Activated naive CD4-positive, alpha-beta T cell treated with anti-CD3 and anti-CD28 coated beads, Interleukin-2, amount 50 U/mL, for 24 hours (primary cell): ENCODE data around the gene STAMBPL1.

ENCODE experiments used
- H3K27ac Mint-ChIP-seq: one replicate; pipeline ENCODE4 v1.8.0; 2021; ENCODE audit warnings: mild to moderate bottlenecking, mixed read lengths
- H3K27me3 Mint-ChIP-seq: one replicate; pipeline ENCODE4 v1.8.0; 2021; ENCODE audit warnings: mixed read lengths
- H3K36me3 Mint-ChIP-seq: one replicate; pipeline ENCODE4 v1.8.0; 2021; ENCODE audit warnings: mixed read lengths
- H3K4me1 Mint-ChIP-seq: one replicate; pipeline ENCODE4 v1.8.0; 2021; ENCODE audit warnings: mixed read lengths
- H3K4me3 Mint-ChIP-seq: one replicate; pipeline ENCODE4 v1.8.0; 2021; ENCODE audit warnings: mild to moderate bottlenecking, mixed read lengths
- H3K9me3 Mint-ChIP-seq: one replicate; pipeline ENCODE4 v1.8.0; 2021; ENCODE audit warnings: mixed read lengths

The STAMBPL1 gene

DNA sequence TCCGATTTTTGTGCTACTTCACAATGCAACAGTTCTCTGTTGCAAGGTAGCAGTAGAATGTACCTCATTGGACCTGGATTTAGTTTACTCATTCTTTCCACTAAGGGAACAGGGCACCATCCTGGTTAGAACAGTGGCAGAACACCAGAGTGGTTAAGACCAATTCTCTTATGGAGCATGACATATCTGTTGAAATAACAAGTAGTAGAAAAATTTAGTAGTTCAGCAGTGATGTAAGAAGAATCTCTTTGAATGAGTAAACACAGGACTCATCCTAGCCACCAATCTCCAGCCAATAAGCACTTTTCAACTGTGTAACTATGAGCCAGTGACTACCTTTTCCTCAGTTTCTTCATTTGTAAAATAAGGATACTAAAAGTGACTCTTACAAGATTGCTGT lies 30.8 kb upstream of the STAMBPL1 start:
- Mint-ChIP-seq H3K27ac (no peak overlapping the region), H3K4me3 (no peak overlapping the region), H3K27me3 (peaks cover 2% of the 10 kb centered on the region), H3K9me3 (no peaks in the 10 kb centered on the region), H3K4me1 (peaks cover 13% of the 10 kb centered on the region), H3K36me3 (no peaks in the 10 kb centered on the region)

DNA sequence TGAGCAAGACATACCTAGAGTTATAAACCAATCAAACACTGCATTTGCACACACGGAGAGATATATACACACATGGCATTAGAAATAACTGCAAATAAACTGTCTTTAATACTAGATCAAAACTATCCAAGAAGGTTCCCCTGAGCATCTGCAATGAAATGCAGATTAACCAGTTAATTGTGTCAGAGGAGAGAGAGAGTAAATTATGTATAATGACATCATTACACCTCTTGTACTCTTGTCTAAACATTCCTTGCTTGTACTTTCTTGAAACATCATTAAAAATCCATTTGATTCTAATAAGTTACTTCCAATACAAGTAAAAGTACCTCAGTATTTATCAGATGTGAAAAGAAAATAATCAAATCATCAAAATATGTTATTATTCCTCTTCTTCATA lies 29.3 kb upstream of the STAMBPL1 start:
- H3K27me3 Mint-ChIP-seq: peaks cover 1% of the 10 kb centered on the region
- H3K4me3 Mint-ChIP-seq: no peak overlapping the region
- no peaks in the 10 kb centered on the region for H3K9me3 Mint-ChIP-seq
- H3K36me3 Mint-ChIP-seq: no peaks in the 10 kb centered on the region
- peaks cover 13% of the 10 kb centered on the region for H3K4me1 Mint-ChIP-seq
- H3K27ac Mint-ChIP-seq: no peak overlapping the region

DNA sequence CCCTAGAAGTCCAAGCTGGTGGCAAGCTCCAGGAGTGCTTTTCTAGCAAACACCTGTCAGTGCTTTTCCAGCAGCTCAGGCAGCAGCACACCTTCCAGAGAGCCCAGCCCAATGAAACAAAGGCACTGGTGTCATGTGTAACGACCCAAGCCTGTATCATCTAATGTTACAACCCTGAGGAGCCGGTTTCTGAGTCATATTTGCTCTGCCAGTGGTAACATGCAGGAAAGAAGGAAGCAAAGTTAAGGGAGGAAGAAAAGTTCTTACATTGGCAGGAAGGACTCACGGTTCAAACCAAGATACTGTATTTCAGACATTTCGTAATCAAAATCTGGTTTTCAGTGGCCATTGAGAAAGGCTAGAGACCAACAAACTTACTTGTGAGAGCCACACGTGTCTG lies 28.3 kb upstream of the STAMBPL1 start, which contains the start of gene ANKRD22:
Gene ANKRD22, minus strand, starts transcription at position 139 of the 400 bp plus-strand sequence. CDS start 237 bp downstream, outside the sequence.
- H3K4me1 Mint-ChIP-seq: peaks cover 13% of the 10 kb centered on the region
- no peak within 1 kb of the TSS for H3K4me3 Mint-ChIP-seq
- H3K36me3 Mint-ChIP-seq: no peaks in the 10 kb centered on the region
- H3K27ac Mint-ChIP-seq: no peak within 1 kb of the TSS
- H3K27me3 Mint-ChIP-seq: no peaks in the 10 kb centered on the region
- H3K9me3 Mint-ChIP-seq: no peaks in the 10 kb centered on the region

DNA sequence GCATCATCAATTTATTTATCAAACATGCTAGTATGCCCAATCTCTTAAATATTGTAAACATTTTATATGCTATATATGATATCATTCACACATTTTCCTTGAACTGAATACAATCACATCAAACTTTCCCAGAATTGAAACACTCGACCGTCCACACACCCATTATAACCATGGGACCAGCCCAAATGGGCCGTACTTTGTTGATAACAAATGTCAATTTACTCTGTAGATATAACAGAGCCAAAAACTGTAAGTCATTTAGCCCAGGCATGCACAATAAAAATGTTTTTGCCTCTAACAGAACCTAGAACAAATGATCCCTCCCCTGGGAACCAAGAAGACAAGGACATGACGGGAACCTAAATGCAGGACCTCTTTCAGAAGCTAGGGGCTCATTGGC lies 27.7 kb upstream of the STAMBPL1 start:
- no peaks in the 10 kb centered on the region for H3K27me3 Mint-ChIP-seq
- H3K4me1 Mint-ChIP-seq: peaks cover 13% of the 10 kb centered on the region
- H3K27ac Mint-ChIP-seq: no peak overlapping the region
- no peaks in the 10 kb centered on the region for H3K9me3 Mint-ChIP-seq
- no peaks in the 10 kb centered on the region for H3K36me3 Mint-ChIP-seq
- no peak overlapping the region for H3K4me3 Mint-ChIP-seq

DNA sequence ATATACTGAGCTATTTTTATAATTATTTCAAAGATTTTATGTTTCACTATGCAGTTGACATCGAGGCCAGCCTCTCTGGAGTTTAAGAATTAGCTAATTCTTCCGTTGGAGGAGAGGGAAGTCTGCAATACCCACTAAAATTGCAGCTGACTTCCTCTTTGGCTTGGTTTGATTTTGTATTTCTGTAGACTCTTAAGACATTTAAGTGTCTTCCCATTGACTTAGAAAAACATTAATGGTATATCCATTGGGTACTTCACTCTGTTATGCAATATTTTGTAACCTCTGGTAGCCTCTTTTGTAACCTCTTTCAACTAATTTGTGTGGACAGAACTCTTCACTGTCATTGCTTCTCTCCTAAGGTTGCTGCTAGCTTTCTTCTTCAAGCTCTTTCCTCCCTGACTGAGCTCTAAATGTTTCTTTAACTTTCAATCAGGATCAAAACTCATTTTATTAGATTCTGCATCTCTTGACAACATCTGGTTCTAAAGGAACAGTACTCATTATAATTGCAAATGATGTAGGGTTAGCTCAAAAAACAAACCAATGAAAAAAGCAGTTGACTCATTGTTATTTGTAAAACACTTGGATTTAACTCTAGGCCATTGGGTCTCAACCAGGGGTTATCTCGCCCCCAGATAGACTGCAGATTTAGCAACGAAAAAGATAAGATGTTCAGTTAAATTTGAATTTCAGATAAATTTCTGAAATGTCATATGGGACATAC lies 26.7 kb upstream of the STAMBPL1 start:
- H3K4me3 Mint-ChIP-seq: no peak overlapping the region
- H3K27ac Mint-ChIP-seq: no peak overlapping the region
- peaks cover 10% of the 10 kb centered on the region for H3K4me1 Mint-ChIP-seq
- H3K9me3 Mint-ChIP-seq: no peaks in the 10 kb centered on the region
- no peaks in the 10 kb centered on the region for H3K36me3 Mint-ChIP-seq
- H3K27me3 Mint-ChIP-seq: no peaks in the 10 kb centered on the region

DNA sequence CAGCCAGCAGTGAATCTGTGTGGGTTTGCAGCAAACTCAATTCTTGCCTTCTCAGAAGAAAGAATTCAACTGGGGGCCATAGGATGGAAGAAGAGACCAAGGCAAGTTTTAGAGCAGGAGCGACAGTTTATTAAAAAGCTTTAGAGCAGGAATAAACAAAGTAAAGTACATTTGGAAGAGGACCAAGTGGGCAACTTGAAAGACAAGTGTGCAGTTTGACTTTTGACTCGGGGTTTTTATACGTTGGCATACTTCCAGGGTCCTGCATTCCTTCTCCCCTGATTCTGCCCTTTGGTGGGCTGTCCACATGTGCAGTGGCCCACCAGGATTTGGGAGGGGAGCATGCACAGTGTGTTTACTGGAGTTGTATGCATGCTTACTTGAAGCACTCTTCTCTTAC lies 25.4 kb upstream of the STAMBPL1 start:
- no peak overlapping the region for H3K4me3 Mint-ChIP-seq
- H3K27ac Mint-ChIP-seq: no peak overlapping the region
- H3K9me3 Mint-ChIP-seq: no peaks in the 10 kb centered on the region
- peaks cover 2% of the 10 kb centered on the region for H3K36me3 Mint-ChIP-seq
- peaks cover 3% of the 10 kb centered on the region for H3K4me1 Mint-ChIP-seq
- H3K27me3 Mint-ChIP-seq: no peaks in the 10 kb centered on the region

DNA sequence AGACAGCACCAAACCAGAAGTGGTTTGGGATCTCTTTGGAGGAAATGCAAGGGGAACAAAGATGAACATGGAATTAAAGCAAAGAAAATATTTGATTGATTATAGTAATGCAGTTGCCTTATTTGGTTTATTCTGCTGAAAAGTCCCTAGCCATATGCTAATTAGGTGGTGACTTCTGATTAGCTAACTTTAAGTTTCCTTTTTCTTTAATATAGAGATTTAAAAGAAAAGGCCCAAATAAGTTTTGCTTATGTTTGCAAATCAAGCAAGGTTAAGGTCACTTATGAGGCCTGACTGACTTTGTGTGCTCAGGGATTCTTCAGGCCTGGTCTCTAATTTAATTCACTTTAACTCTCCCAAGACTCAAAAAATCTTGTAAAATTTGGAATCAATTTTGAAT lies 22.2 kb upstream of the STAMBPL1 start:
- H3K9me3 Mint-ChIP-seq: no peaks in the 10 kb centered on the region

DNA sequence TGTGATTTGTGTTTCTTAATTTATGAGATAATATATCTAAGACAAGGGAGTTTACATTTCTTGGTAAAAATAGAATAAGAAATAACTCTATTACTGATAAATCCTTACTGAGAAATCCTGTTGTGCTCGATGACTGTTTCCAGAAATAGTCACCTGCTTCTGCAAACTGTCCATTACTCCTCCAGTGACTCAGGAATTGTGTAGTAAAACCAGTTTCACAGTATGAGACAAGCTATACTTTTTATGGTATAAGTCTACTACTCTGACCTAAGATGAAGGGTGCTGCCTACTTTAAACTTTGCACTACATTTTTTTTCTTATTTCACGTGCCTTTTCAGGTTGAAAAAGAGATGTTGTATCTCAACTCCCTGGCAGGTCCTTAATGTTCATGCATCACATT lies 21.6 kb upstream of the STAMBPL1 start:
- Mint-ChIP-seq H3K4me1 (peaks cover 3% of the 10 kb centered on the region), H3K27me3 (no peaks in the 10 kb centered on the region), H3K9me3 (no peaks in the 10 kb centered on the region), H3K27ac (no peak overlapping the region), H3K36me3 (peaks cover 2% of the 10 kb centered on the region), H3K4me3 (no peak overlapping the region)

More for the DNA sequence above, 22.2 kb upstream of the STAMBPL1 start:
- no peak overlapping the region for H3K4me3 Mint-ChIP-seq
- H3K36me3 Mint-ChIP-seq: peaks cover 2% of the 10 kb centered on the region
- H3K27me3 Mint-ChIP-seq: no peaks in the 10 kb centered on the region
- H3K4me1 Mint-ChIP-seq: peaks cover 3% of the 10 kb centered on the region
- no peak overlapping the region for H3K27ac Mint-ChIP-seq

DNA sequence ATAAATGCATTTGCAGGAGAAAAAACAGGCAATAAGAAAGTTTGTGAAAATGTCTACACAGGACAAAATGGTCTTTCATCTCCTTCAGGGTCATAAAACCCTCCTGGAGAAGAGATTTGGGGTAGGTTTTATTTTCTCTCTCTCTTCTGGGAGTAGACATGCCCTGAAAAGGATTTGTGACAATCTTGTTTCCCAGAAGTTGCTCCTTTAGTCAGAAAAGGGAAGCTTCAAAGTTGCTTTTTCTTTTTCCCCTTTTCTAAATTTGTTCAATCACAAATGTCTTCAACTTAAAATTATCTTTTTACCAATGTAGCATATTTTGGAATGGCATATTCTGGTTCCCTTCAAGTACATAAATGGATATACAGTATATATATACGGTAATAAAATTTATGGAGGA lies 19.0 kb upstream of the STAMBPL1 start:
- Mint-ChIP-seq H3K9me3 (no peaks in the 10 kb centered on the region), H3K27ac (no peak overlapping the region), H3K27me3 (no peaks in the 10 kb centered on the region), H3K36me3 (peaks cover 2% of the 10 kb centered on the region), H3K4me3 (no peak overlapping the region), H3K4me1 (peaks cover 3% of the 10 kb centered on the region)

DNA sequence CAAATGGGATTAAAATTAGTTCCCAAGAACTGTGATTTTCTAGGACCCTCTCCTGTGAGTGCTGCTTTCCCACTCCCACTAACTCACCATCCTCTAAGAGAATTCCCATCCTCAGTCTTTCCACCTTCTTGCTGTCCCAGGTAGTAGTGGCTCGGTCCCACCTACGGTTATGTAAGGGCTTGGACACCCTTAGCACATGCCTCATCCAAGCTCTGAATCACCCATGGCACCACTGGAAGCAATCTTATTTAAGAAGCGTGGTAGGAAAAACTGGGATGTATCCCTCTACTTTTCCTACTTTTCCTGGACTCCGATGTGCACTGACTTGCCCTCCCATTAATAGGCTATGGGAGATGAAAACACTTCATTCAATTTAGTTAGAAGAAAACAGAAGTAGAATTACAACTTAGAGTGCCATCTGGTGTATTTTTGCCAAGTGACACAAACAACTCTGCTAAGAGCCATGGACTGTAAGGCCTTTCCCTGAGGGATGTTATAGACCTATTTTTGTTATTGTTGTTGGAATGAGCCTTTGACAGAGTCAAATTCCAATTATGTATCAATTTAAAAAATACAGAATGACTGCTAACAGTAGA lies 14.7 kb upstream of the STAMBPL1 start:
- Mint-ChIP-seq H3K4me3 (no peak overlapping the region), H3K9me3 (no peaks in the 10 kb centered on the region), H3K4me1 (no peaks in the 10 kb centered on the region), H3K27ac (peak overlapping the region; percentile 82), H3K27me3 (no peaks in the 10 kb centered on the region), H3K36me3 (no peaks in the 10 kb centered on the region)

DNA sequence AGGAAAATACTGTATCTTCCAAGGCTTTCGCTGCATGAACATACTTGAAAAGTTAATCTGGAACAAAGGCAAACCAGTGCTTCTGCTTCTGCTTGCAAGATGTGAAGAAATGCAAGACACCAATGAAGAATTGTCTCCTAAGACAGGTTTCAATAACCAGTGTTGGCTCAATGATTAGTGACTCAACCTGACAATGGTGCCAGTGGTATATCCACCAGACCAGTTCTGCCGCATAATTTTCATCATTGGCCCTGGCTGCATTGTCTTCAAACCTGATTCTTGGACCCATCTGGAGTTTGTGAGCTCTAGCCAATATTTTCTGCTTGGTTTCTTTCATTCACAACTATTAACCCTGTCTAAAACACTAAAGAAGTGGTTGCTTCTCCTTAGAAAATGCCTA lies 13.6 kb upstream of the STAMBPL1 start:
- no peaks in the 10 kb centered on the region for H3K36me3 Mint-ChIP-seq
- no peaks in the 10 kb centered on the region for H3K27me3 Mint-ChIP-seq
- no peak overlapping the region for H3K27ac Mint-ChIP-seq
- H3K4me3 Mint-ChIP-seq: no peak overlapping the region
- H3K9me3 Mint-ChIP-seq: no peaks in the 10 kb centered on the region
- H3K4me1 Mint-ChIP-seq: no peaks in the 10 kb centered on the region

DNA sequence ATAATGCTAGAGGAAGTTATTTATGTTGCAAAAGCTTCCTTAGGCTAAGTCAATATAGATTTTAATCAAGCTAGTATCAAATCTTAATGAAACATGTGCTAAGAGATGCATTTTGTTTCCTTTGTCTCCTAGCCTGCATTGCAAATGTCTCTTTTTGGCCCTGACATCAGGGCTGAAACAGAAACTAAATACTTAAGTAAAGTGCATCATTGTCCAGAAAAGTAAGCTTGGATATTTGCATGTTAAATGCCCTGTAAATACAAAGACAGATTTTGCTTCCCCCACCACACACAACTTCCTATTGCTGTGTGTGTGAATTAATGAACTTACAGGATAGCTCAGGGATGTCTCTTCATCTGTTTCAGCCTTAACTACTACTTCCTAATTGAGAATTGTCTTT lies 10.0 kb upstream of the STAMBPL1 start:
- no peaks in the 10 kb centered on the region for H3K9me3 Mint-ChIP-seq
- H3K4me1 Mint-ChIP-seq: no peaks in the 10 kb centered on the region
- no peak overlapping the region for H3K4me3 Mint-ChIP-seq
- H3K27me3 Mint-ChIP-seq: no peaks in the 10 kb centered on the region
- H3K36me3 Mint-ChIP-seq: no peaks in the 10 kb centered on the region
- no peak overlapping the region for H3K27ac Mint-ChIP-seq

DNA sequence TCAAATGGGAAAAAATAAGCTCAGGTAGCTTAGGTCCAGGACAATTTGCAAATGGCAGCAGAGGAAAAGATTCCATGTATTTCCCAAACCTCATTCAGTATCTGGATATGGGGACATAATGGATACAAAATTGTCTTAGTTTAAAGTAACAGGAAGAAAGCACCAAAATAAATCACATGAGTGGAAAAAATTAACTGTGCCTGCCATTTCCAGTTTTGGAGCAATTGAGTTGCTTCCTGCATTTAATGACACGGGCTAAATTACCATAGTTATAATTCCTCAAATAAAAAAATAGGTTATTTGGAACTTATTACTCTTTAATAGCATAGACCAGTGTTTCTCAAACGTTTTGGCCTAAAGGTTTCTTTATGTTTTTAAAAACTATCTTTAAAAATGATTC lies 6.3 kb upstream of the STAMBPL1 start:
- Mint-ChIP-seq H3K9me3 (no peaks in the 10 kb centered on the region), H3K4me1 (peaks cover 16% of the 10 kb centered on the region), H3K27ac (no peak overlapping the region), H3K36me3 (no peaks in the 10 kb centered on the region), H3K4me3 (no peak overlapping the region), H3K27me3 (no peaks in the 10 kb centered on the region)

DNA sequence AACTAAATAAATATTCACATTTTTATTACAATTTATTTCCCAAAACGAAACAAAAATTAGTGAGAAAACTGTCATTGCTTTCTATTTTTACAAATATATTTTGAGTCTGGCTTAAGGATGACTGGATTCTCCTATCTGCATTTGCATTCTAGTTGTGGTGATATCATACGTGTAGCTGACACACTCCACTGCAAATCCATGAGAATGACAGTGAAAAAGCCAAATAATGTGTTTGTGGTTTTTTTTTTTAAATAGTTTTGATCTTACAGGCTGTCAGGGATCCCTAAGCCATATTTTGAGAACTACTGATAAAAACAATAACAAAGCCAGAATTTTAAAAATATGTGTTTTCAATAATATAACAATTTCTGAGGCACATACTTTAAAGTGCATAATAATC lies 5.8 kb upstream of the STAMBPL1 start:
- Mint-ChIP-seq H3K27ac (no peak overlapping the region), H3K4me3 (no peak overlapping the region), H3K36me3 (no peaks in the 10 kb centered on the region), H3K27me3 (no peaks in the 10 kb centered on the region), H3K4me1 (peaks cover 21% of the 10 kb centered on the region), H3K9me3 (no peaks in the 10 kb centered on the region)

DNA sequence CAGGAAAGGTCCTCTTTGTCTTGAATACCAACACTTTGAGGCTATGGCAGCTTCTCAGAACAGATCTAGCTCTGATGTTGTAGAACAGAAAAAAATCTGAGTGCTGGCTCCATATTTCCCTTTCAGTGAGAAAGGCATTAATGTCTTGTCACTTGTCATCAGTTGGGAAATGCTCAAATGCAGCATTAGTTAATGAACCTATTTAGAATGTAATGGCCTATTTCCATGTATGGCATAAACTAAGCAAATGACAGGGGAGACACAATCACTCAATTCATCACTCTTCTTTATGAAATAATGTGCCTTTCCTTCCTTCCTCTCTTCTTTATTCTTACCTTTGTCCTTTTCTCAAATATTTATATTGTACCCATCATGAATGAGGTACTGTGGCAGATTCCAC lies 5.0 kb upstream of the STAMBPL1 start:
- H3K9me3 Mint-ChIP-seq: no peaks in the 10 kb centered on the region
- no peaks in the 10 kb centered on the region for H3K36me3 Mint-ChIP-seq
- H3K4me3 Mint-ChIP-seq: no peak overlapping the region
- H3K27me3 Mint-ChIP-seq: no peaks in the 10 kb centered on the region
- no peak overlapping the region for H3K27ac Mint-ChIP-seq
- H3K4me1 Mint-ChIP-seq: peaks cover 26% of the 10 kb centered on the region

DNA sequence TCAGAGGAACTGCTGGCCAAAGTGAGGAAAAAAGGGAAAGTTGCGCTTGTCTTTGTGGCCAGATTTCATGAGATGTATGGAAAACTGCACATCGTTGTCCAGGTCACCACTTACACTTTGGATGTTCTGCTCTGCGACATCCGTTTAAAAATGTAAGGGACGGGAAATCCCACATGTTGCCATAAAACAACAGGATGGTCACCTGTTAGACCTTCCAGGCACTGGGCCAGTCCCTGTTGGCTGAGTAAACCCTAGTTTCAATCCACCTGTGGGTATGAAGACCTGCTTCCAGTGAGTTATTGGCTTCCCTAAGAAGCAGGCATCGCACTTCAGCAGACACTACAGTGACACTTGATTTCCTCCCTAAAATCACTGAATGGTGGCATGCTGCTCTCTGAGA lies 2.7 kb upstream of the STAMBPL1 start:
- Mint-ChIP-seq H3K4me3 (no peak overlapping the region), H3K36me3 (no peaks in the 10 kb centered on the region), H3K4me1 (peaks cover 38% of the 10 kb centered on the region), H3K27ac (no peak overlapping the region), H3K9me3 (no peaks in the 10 kb centered on the region), H3K27me3 (no peaks in the 10 kb centered on the region)
